Left lung (tissue), 10 donors: ENCODE data around the gene UNC5A. TPM values are rescaled to one million over a fixed set of nuclear protein-coding genes. Genes with fewer than 3 reads are reported as not detected.

ENCODE experiments used
- ATAC-seq: fragments of 200-7000 bp; cut with Tn5 transposase; one replicate; pipeline ENCODE4 v1.9.1; 2020; ENCODE audit warnings: moderate library complexity
- DNase-seq, 4 donors: peaks; one replicate each; pipeline ENCODE4 v3.0.0-alpha.2; 2013 to 2020
- H3K27ac ChIP-seq, 2 donors: fragments of 200-600 bp; sonication (generic) in 1 of 2; one replicate each; pipeline versions ENCODE4 v1.5.0 to v1.8.0; 2020 to 2021
- H3K27me3 ChIP-seq, 2 donors: fragments of 200-600 bp; sonication (generic) in 1 of 2; one replicate each; pipeline versions ENCODE4 v1.5.0 to v1.8.0; 2020 to 2021
- H3K36me3 ChIP-seq, 2 donors: fragments of 200-600 bp; sonication (generic) in 1 of 2; one replicate each; pipeline versions ENCODE4 v1.5.0 to v1.8.0; 2020 to 2021
- H3K4me1 ChIP-seq, 2 donors: fragments of 200-600 bp; one replicate each; pipeline ENCODE4 v1.8.0; 2021
- H3K4me3 ChIP-seq, 2 donors: fragments of 200-600 bp; sonication (generic) in 1 of 2; one replicate each; pipeline versions ENCODE4 v1.5.0 to v1.8.0; 2020 to 2021; ENCODE audit warnings: mild to moderate bottlenecking in 1 of 2
- H3K9me3 ChIP-seq, 2 donors: fragments of 200-600 bp; sonication (generic) in 1 of 2; one replicate each; pipeline versions ENCODE4 v1.5.0 to v1.8.0; 2020 to 2021
- intact Hi-C, 2 donors: fragments of 100-400 bp; cut with DNase I; formaldehyde crosslinking; loops; one replicate each; pipeline versions ENCODE4 v1.11.2 to v1.14.2; 2022
- polyA plus RNA-seq, 6 donors: library from polyadenylated mRNA; unstranded; fragments of 120-200 nt; gene quantifications; one replicate each; pipeline ENCODE4 v1.2.1, GENCODE V29; 2013; ENCODE audit not compliant: insufficient read length in 6 of 6
- total RNA-seq, 2 donors: library from RNA; stranded (reverse); fragmentation: NEBNext Ultra II Directional; extraction: Animal tissue kit (Norgen Biotek cat#: 25700); gene quantifications; one replicate each; pipeline ENCODE4 v1.2.1, GENCODE V29; 2021
- TF ChIP-seq, protein P1 (sequence below), 2 donors: fragments of 200-600 bp; sonication (generic) in 1 of 2; IDR thresholded peaks; one replicate each; pipeline versions ENCODE4 v1.5.0 to v1.8.0; 2021; ENCODE audit warnings: antibody characterized with exemption in 2 of 2
- donor health status: DM: no; HTN: yes; CAD: no.
- donor health status: DM: no; HTN: no; CAD: no.

Gene UNC5A
- total and polyA plus RNA-seq, 8 donors: 0.24 to 1.6 (median 1.0) TPM; not detected in 1

DNA sequence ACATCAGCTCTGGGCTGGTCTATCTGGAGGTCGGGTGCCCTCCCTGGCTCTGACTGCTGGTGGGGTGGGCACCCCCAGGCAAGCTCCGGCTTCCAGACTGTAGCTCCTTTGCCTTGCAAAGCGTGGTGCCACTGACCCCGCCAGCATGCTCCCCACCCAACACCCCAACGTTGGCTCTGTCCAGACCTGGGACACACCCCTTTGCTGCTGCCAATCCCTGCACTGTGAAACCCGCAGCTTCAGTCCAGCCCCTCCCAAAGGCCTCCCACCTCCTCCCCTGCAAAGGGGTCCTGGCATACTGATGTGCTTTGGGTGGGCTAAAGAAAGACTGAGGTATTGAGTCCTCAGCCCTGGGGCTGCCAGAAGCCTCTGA lies 3.9 kb downstream of the UNC5A start:
- Histone ChIP-seq H3K4me3 (no peak overlapping the region), H3K27ac (no peak overlapping the region), H3K27me3 (peaks cover 60 to 98% of the 10 kb centered on the region in 2 donors), H3K9me3 (no peaks in the 10 kb centered on the region), H3K36me3 (no peaks in the 10 kb centered on the region), H3K4me1 (peaks cover 0 to 31% of the 10 kb centered on the region in 2 donors)
- DNase-seq (no peak), ATAC-seq (no peak)
- TF ChIP-seq, protein P1, sequence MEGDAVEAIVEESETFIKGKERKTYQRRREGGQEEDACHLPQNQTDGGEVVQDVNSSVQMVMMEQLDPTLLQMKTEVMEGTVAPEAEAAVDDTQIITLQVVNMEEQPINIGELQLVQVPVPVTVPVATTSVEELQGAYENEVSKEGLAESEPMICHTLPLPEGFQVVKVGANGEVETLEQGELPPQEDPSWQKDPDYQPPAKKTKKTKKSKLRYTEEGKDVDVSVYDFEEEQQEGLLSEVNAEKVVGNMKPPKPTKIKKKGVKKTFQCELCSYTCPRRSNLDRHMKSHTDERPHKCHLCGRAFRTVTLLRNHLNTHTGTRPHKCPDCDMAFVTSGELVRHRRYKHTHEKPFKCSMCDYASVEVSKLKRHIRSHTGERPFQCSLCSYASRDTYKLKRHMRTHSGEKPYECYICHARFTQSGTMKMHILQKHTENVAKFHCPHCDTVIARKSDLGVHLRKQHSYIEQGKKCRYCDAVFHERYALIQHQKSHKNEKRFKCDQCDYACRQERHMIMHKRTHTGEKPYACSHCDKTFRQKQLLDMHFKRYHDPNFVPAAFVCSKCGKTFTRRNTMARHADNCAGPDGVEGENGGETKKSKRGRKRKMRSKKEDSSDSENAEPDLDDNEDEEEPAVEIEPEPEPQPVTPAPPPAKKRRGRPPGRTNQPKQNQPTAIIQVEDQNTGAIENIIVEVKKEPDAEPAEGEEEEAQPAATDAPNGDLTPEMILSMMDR (IDR thresholded peaks at IDR 0.05): no peak
- intact Hi-C loops: no loop called here

DNA sequence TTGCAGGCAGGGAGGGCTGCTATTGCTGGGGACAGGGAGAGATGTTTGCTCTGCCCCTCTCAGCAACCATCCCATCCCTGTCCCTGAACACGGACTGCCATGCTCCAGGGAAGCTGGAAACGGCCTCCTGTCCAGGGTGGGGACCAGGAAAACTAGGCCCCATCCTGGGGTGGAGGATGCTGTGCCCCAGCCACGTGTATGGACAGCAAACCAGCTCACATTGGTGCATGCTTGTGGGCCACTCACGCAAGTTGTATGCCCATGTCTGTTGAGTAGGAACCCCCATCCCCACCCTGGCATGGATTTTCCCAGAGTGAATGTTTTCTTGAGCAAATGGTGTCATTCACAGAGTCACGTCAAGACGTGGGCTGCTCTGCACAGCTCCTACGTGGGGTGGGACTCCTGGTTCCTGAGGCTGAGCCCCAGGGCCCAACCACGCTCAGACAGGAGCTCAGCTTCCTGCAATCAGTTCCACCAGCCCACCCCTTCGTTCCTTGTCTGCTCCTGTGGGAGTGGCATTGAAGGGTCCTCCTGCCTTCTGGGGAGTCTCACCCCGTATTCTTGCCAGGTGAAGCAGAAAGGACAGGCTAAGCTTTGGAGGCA lies 4.6 kb downstream of the UNC5A start:
- Histone ChIP-seq H3K4me3 (no peak overlapping the region), H3K36me3 (no peaks in the 10 kb centered on the region), H3K9me3 (no peaks in the 10 kb centered on the region), H3K27me3 (peaks cover 54 to 98% of the 10 kb centered on the region in 2 donors), H3K4me1 (peaks cover 0 to 25% of the 10 kb centered on the region in 2 donors), H3K27ac (no peak overlapping the region)
- intact Hi-C loops: no loop called here
- TF ChIP-seq, protein P1 (IDR thresholded peaks at IDR 0.05): no peak
- no peak for DNase-seq
- no peak for ATAC-seq

DNA sequence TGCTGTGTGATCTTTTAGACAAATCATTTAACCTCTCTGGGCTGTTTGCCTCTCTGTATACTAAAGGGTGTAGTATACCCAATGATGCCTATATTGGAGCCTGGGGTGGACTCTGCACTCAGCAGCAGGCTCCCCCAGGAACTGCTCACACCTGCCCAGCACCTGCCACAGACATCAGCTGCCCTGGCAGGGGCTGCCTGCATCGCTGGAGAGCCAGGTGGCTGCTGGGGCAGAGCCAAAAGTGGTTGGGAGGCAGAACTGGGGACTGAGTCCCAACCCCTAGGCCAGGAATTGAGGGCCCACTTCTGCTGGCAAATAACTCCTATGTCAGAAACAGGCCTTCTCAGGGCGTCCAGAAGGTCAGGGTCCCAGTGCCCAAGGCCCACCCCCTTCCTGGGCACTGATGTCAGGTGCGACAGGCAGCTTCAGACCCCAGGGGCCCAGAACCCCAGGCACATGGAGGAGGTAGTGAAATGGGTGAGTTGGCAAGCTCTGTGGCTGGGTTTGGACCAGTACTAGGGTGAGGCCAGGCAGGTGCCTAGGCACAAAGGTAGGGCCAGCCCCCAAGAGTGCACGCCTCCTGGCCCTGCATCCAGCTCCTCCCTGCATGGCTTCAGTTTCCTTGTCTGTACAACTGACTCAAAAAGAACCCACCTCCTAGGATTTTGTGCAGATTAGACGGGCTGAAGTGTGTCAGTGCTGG lies 5.8 kb downstream of the UNC5A start:
- TF ChIP-seq, protein P1 (IDR thresholded peaks at IDR 0.05): no peak
- Histone ChIP-seq H3K4me1 (peaks cover 0 to 14% of the 10 kb centered on the region in 2 donors), H3K36me3 (no peaks in the 10 kb centered on the region), H3K9me3 (no peaks in the 10 kb centered on the region), H3K27ac (no peak overlapping the region), H3K4me3 (no peak overlapping the region), H3K27me3 (peaks cover 45 to 100% of the 10 kb centered on the region in 2 donors)
- DNase-seq (no peak), ATAC-seq (no peak)
- intact Hi-C loops: no loop called here

DNA sequence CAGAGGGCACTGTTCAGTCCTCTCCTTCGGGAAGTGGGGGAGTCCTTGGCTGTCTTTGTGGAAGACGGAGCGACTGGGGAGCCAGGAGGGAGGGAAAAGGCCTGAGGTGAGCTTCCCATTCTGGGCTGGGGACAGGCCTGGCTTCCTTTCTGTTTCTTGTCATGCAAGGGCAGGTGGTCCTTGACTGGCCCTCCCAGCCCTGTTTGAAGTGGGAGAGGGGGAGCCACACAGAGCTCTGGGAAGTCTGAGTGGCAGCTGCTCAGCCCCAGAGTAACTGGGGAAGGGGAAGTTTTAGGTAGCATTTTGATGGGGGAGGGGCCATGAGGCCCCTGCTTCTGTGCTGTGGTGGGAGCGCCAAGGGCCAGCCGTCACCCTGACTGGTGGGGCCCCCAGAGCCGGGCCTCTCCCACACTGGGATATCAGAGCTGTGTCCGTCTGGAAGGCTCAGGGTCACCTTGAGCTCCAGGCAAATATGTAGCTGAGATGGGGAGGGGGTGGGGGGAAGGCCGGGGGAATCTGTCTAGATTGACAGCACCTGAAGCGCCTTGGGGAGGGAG lies 6.5 kb downstream of the UNC5A start:
- DNase-seq: no peak
- H3K27ac ChIP-seq: no peak overlapping the region
- H3K27me3 ChIP-seq: peaks cover 39 to 100% of the 10 kb centered on the region in 2 donors
- H3K4me1 ChIP-seq: peaks cover 0 to 14% of the 10 kb centered on the region in 2 donors
- intact Hi-C loops: no loop called here
- no peak for ATAC-seq
- no peaks in the 10 kb centered on the region for H3K9me3 ChIP-seq
- TF ChIP-seq, protein P1 (IDR thresholded peaks at IDR 0.05): no peak
- H3K4me3 ChIP-seq: no peak overlapping the region
- H3K36me3 ChIP-seq: no peaks in the 10 kb centered on the region

DNA sequence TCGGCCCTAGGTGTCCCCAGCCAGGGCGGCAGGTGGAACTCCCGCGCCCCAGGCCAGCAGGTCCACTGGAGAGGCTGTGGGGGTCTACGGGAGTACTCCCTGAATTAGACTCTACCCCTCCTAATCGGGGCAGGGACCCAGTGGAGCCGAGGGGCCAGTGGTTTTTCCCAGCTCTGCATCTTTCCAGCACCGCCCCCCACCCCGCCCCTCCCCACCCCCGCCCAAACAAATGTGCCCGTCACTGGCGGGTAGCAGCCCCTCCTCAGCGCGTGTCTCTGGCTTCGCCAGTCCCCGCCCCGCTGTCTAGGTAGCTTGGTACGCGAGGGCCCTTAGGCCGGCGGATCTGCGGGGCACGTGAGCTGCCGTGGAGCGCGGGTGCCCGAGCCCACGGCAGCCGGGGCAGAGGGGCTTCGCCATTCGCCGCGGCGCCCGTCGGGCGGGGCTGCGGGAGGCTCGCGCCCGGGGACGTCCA lies 7.0 kb downstream of the UNC5A start:
- TF ChIP-seq, protein P1 (IDR thresholded peaks at IDR 0.05): no peak
- Histone ChIP-seq H3K27ac (no peak overlapping the region), H3K27me3 (peaks cover 35 to 100% of the 10 kb centered on the region in 2 donors), H3K4me1 (peaks cover 0 to 14% of the 10 kb centered on the region in 2 donors), H3K9me3 (no peaks in the 10 kb centered on the region), H3K4me3 (peak overlapping the region; percentile 14 to 17), H3K36me3 (no peaks in the 10 kb centered on the region)
- DNase-seq (peak in 1 of 4 donors; percentile 19), ATAC-seq (peak; percentile 17)
- intact Hi-C loops: no loop called here
